GM12864 (cell line): ENCODE results near the gene AK4.

ENCODE experiments used
- DNase-seq: peaks from one replicate; pipeline ENCODE4 v3.0.0-alpha.2; 2011; ENCODE audit warnings: low read depth
- H3K4me3 ChIP-seq: 2 replicates; pipeline ENCODE4 v1.5.1; 2011; ENCODE audit warnings: mild to moderate bottlenecking, low read depth, low read length, control low read depth
- TF ChIP-seq, protein P1 (sequence below): IDR thresholded peaks from 2 replicates; pipeline ENCODE4 v1.5.1; 2011; ENCODE audit warnings: low read depth, mild to moderate bottlenecking, moderate library complexity, low read length, control low read depth, inconsistent platforms; ENCODE audit errors: missing control alignments

Gene AK4

DNA sequence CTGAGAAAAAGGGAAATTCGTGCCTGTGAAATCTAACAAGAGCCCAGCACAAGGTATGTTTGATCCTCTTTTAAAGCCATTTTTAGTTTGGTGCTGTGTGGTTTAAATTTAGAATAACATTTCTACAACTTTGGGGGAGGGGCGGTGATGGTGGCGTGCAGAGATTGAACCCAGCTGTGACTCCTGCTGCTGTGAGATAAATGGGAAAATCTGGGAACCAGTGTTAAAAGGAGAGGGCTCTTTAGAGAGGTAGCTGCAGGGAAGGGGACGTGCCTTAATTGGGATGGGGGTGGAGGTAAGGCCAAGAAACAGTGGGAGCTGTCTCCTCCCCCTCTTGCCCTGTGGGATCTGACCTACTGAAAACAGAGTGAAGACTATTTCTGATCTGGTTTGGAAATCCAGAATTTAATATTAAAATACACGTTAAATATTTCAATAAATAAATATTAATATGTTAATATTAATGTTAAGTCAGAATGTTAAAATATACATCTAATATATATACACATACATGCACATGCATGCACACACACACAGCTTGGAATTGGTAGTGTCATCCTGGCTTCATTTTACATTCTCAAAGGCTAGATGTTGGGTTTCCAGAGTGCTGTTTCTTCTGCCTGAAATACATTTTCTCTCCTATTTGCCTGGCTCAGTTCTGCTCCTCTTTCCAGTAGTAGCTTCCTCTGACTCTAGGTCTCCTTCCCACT, 131.2 kb downstream of the AK4 start:
- no peak overlapping the region for H3K4me3 ChIP-seq
- TF ChIP-seq, protein P1, sequence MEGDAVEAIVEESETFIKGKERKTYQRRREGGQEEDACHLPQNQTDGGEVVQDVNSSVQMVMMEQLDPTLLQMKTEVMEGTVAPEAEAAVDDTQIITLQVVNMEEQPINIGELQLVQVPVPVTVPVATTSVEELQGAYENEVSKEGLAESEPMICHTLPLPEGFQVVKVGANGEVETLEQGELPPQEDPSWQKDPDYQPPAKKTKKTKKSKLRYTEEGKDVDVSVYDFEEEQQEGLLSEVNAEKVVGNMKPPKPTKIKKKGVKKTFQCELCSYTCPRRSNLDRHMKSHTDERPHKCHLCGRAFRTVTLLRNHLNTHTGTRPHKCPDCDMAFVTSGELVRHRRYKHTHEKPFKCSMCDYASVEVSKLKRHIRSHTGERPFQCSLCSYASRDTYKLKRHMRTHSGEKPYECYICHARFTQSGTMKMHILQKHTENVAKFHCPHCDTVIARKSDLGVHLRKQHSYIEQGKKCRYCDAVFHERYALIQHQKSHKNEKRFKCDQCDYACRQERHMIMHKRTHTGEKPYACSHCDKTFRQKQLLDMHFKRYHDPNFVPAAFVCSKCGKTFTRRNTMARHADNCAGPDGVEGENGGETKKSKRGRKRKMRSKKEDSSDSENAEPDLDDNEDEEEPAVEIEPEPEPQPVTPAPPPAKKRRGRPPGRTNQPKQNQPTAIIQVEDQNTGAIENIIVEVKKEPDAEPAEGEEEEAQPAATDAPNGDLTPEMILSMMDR, result no peak
- DNase-seq, result no peak
